Measurements from ENCODE around the gene PSRC1.
A peak's percentile ranks its signal among the peaks of the same experiment; 100 is the strongest.
"Not testable (repeated sequence)": the region's sequence is repeated elsewhere in the genome, so short reads cannot be mapped to it uniquely, and the experiment has no call there.

Gene PSRC1

DNA sequence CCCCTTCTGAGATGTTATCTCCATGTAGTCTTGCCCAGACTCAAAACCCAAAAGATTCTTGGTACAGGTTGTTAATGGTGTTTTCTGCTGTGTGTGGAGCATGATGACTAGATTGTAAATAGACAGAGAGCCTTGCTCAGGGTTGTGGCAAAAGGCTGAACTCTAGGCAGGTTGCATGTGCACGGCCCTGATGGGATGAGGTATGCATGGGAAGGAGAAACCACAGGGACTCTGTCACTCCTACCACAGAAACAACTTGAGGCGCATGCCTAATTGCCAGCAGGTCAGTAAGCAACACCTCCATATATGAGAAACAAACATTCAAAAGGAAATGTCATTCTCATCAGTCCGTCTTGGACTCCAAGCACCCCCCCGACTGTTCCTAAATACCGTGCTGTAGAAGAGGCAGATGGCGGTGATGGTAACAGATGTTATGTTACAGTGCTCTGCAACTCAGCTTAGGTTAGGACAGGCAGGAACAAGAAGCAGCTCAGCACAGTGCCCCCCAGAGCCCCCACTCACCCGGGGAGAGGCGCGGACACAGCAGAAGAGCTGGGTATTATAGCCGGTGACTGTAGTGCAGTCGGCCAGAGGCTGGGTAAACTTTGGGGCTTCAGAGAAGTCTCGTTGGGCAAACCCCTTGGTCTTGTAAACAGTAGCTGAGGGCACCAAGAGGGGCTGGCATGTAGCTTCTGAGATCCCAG, 12.9 kb upstream of the PSRC1 start:
- DNase-seq (ENCODE audit: low read depth) = no peak

DNA sequence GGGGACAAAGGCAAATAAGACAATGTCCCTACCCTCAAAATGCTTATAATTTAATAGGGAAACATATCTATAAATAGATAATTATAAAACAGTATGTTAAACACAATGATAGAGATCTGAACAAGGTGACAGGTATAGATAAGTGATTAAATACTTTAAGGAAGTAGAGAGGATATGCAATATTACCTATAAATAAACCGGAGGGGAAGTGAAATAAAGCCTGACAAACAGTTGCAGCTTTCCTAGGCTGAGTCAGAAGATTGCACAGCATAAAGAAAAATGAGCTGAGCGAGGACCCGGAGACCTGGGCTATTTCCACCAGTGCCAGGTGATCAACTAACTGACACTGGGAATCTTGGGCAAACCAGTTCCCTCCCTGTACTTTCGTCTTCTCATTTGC, 11.5 kb upstream of the PSRC1 start:
- no peak for DNase-seq (ENCODE audit: low read depth)

DNA sequence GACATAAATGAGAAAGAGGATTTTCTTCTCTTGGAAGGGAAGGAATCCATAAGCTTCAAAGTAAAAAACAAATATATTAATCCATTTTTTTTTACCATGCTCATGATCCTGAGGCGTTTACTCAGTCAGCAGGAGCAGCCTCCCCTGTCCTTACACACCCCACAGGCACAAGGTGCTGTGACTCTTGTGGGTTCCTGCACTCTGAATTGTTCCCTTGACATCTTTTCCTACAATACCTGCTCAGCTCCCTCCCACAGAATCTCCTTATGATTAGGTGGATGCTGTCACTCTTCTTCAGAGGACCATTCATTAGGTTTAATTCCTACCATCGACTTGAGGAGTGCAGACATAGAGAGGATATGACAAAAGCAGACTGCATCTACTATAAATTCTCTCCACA, 10.1 kb upstream of the PSRC1 start:
- DNase-seq (ENCODE audit: low read depth) = no peak

DNA sequence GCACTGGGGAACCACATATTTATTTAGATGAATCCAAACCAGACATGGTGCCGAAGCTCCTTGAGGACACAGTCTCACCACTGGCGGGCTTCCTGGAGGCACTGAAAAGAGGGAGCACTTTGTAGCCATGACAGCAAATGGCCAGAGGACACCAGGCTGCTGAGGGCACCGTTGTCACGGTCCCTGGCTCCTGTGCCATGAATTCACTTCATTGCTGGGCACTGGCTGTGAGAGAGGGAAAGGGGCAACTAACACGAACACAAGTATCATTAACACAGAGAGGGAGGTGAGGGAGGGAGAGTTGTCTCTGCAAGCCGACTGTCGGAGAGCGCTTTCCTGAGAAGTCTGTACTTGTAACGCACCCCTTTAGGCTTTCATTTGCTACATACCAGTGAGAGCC, 9.4 kb upstream of the PSRC1 start:
- DNase-seq (ENCODE audit: low read depth) = no peak

DNA sequence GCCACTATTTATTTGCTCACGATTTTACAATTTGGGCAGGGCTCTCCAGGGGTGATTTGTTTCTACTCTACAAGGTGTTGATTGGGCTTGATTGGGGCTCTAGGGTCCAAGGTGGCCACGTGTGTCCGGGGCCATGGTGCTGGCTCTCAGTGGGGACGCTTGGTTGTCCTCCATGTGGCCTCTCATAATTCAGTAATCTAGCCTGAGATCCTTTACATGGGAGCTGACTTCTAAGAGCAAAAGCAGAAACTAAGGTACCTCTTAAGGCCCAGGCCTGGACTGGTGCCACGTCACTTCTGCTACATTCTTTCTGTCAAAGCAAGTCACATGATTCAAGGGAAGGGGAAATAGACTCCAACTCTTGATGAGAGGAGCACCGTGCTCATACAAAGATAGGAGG, 8.1 kb upstream of the PSRC1 start:
- DNase-seq (ENCODE audit: low read depth) = no peak

DNA sequence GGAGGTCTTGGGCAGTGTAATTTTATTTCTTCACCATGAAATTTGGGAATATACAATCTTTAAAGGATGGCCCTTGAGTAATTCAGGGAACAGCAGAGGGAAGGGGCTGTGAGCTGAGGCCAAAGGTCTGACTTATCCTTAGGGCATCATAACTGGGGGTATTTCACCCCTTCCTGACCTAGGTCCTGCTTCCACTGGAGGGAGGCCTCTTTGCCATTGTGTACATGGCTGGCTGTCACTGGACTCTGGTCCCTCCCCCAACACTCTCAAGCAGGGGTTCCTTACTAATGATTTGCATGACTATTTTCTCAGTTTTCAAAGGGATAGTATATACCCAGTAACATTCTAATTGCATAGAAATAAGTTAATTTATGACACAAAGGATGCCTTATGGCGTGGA, 7.2 kb upstream of the PSRC1 start:
- DNase-seq (ENCODE audit: low read depth) = no peak

DNA sequence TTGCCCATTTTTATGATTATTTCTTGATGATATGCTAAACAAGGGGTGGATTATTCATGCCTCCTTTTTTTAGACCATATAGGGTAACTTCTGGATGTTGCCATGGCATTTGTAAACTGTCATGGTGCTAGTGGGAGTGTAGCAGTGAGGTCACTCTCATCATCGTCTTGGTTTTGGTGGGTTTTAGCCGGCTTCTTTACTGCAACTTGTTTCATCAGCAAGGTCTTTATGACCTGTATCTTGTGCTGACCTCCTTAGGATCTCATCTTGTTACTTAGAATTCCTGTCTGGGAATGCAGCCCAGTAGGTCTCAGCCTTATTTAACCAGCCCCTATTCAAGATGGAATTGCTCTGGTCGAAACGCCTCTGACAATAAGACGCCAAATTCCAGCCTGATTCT, 3.8 kb upstream of the PSRC1 start:
- not testable (repeated sequence) for DNase-seq (ENCODE audit: low read depth)

DNA sequence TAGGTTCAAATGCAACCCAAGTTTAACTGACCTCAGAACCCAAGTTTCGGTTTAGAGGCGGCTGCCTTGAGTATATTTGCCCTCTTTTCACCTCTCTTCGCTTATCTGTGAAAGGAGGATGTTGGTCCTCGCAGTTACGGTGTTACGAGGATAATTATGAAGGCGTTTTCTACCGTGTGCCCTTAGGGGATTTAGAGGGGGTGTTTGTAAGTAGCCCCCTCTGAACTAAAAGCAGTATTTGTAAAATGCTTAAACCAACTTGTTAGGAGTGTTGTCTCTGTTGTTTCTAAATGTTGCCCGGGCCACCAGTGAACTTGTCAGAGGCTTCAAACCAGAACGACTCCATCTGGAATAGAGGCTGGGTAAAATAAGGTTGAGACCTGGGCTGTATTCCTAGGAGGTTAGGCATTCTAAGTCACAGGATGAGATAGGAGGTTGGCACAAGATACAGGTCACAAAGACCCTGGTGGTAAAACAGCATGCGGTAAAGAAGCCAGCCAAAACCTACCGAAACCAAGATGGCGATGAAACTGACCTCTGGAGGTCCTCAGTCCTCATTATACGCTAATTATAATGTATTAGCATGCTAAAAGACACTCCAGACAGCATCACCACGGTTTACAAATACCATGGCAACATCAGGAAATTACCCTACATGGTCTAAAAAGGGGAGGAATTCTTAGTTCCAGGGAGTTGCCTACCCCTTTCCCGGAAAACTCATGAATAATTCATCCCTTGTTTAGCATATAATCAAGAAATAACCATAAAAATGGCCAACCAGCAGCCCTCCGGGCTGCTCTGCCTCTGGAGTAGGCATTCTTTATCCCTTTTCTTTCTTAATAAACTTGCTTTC, 1.0 kb upstream of the PSRC1 start:
- no peak for DNase-seq (ENCODE audit: low read depth)

DNA sequence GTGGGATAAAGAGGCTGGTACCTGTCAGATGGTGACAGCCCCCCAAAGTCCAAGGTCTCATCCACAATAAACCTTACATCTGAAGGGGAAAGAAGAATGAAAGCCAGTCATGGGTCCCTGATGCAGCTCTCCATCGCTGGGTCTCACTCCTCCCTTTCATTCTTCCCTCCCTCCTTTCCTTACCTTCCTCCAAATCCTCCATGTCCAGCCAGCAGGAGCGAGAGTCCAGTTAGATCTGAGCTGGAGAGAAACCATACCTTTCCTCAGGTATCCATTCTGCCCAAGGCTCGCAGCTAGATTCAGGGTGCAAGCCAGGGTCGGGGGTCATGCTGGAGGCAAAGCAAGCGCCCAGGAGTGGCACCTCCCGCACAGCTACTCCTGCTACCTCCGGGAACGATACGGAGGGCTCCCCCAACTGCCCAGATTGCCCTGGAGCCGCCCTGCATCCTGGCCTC, 421 bp downstream of the PSRC1 start:
- DNase-seq (ENCODE audit: low read depth) = no peak

DNA sequence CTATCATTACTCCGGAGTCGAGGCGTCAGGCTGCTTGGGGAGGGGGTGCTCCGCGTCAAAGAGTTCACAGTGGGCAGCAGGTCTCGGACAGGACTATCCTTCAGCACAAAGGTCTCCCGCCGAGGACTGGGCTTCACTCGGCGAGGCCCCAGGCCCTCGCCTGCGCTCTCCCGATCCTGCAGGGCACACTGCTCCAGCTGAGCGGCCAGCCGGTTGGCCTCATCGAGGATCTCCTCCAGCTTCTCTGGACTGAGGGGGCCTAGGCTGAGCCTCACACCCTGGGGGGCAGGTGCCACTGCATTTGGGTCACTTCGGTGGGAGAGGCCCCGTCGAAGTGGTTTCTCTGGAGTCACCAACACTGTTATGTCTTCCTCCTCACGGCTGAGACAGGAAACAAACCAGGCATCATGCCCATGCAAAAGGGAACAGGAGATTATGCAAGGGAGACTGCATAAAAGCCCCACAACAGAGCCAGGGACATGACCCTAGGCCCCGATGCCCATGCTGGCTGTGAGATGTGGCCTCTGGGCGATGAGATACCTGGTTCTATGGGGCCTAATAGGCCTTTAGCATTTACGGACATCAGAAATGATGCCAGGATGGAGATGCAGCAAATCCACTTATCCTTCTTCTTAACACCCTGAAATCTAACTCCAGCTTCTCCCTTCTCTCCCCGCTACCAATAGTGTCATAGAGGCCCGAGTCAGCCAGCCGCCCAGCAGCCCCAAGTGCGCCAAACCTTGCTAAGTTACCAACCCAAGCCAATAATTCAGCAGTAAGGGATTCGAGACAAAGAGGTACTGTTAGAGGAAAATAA, 1.1 kb downstream of the PSRC1 start:
- DNase-seq (ENCODE audit: low read depth) = no peak

DNA sequence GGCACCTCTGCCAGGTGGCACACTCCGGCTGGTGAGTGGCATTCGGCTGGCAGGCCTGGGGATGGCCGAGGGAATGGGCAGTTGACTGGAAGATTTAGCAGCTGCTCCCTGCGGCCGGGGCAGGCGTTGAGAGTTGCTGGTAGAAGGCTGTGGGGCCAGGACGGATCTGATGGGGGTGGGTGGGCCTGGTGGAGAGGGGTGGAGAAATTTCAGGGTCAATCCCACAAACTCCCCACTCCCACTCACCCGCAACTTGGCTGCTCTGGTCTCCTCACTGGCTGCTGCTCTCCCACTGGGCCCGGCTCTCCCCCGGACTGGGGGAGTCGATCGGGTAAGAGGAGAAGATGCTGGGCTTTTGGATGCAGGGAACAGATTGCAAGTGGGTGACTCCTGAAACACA, 2.1 kb downstream of the PSRC1 start:
- DNase-seq (ENCODE audit: low read depth) = no peak

DNA sequence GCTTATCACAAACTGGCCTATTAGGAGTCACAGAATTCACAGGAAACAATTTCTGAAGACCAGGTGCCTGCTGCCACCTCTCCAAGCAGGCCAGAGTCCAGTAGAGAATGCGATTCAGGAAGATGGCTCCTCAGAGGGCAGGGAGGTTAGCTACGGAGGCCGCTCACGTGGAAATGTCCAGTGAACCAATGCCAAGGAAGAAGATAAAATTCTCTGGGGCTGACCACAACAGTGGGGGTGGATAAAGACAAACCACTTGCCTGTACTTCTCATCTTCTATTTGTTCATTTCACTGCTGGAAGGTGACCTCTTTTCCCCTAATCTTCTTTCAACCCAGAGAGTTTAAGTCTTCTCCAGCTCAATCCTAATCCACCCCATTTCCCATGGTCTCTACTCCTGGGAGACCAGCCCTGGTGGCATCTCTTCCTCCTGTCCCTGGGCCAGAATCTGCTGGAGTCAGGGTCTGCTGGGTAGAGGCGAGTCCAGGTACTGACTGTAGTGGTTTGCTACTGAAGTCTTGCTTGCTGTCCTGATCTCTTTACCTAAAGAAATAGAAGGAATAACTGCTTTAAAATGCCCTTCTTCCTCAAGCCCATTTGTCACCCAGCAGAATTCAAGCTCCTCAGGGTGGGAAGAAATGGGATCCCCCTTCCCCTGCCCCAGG, 3.2 kb downstream of the PSRC1 start:
- no peak for DNase-seq (ENCODE audit: low read depth)

DNA sequence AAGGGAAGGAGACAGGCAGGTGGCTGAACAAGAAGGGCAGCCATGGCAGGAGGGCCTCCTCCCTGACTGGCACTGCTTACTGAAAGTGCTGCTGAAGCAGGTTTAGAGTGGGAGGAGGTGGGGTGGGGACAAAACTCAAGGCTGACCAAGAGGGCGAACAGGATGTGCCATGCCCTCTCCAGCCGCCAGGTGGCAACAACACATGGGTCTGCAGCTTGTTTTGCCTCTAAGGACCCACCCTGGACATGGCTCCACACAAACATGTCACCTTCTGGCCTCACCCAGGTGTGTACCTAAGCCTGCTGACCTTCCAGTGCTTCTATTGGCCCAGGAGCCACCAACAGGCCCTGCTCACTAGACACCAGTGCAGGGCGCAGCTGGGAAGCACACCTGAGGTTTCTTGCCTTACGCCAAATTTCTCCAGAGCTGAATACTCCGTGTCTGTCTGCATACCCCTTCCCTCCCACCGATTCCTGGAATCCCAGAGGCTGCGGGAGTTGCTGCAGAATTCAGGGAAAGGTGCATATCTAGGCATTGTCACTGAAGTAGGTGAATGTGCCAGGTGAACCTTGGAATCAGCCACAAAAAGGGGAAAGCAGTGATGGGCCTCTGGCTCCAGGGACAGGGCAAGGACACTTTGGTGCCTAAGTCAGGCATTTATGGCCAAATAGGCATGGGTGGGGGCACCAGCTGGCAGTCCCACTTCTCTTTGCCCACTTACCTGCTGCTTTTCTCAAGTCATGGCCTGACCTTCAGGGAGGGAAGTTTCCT, 5.3 kb downstream of the PSRC1 start:
- peak; percentile 27 for DNase-seq (ENCODE audit: low read depth)

DNA sequence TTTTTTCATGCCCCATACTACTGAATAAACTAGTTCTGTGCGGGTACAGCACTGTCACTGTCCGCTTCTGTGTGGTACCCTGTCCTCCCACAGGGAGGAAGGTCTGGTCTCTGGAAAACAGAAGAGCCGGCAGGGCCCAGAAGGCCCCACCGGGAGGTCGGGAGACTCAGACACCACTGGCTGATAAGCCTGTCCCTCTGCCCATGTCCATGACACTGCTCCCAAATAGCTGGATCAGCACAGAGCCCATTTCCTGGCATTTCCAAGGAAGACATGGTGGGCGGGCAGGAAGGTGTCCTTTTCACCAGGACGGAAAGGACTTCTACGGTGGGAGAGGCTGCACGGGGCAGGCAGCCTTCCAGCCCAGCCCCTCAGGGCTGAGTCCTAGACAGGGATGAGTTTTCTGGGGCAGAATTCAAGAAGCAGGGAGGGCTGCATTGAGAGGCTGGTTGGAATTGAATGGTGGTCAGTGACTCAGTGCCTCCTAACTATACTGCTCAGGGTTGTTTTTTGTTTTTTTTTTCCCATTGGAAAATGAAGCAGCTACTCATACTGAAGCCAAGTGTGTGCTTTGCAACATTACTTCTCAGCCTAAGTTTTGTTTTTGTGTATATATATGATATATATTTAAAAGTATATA, 7.1 kb downstream of the PSRC1 start:
- no peak for DNase-seq (ENCODE audit: low read depth)

DNA sequence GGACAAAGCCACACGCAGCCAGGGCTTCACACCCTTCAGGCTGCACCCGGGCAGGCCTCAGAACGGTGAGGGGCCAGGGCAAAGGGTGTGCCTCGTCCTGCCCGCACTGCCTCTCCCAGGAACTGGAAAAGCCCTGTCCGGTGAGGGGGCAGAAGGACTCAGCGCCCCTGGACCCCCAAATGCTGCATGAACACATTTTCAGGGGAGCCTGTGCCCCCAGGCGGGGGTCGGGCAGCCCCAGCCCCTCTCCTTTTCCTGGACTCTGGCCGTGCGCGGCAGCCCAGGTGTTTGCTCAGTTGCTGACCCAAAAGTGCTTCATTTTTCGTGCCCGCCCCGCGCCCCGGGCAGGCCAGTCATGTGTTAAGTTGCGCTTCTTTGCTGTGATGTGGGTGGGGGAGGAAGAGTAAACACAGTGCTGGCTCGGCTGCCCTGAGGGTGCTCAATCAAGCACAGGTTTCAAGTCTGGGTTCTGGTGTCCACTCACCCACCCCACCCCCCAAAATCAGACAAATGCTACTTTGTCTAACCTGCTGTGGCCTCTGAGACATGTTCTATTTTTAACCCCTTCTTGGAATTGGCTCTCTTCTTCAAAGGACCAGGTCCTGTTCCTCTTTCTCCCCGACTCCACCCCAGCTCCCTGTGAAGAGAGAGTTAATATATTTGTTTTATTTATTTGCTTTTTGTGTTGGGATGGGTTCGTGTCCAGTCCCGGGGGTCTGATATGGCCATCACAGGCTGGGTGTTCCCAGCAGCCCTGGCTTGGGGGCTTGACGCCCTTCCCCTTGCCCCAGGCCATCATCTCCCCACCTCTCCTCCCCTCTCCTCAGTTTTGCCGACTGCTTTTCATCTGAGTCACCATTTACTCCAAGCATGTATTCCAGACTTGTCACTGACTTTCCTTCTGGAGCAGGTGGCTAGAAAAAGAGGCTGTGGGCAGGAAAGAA, 8.1 kb downstream of the PSRC1 start:
- no peak for DNase-seq (ENCODE audit: low read depth)

DNA sequence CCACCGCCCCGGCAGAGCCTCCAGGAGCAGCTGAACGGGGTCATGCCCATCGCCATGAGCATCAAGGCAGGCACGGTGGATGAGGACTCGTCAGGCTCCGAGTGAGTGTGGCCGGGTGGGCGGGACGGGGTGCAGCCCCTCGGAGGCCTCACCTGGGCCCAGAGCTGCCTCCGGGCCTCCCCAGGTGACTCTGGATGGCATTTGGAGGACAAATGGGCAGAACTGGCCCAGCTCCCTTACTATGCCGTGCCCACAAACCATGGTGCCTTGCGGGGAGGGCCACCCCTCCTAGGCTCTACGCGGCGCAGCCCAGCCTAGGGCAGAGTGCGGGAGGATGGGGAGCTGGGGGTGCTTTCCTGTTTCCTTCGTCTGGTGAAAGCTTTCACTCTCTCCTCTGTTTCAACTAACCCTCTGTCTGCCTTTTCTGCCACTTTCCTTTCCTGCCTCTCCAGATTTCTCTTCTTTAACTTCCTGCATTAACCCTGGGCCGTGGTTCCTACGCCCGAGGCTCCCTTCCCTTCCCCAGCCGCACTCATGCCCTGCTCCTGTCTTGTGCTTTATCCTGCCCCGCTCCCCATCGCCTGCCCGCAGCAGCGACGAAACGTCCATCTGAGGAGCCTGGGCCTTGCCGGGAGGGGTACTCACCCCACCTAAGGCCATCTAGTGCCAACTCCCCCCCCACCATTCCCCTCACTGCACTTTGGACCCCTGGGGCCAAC, 9.2 kb downstream of the PSRC1 start:
- DNase-seq (ENCODE audit: low read depth) = no peak

DNA sequence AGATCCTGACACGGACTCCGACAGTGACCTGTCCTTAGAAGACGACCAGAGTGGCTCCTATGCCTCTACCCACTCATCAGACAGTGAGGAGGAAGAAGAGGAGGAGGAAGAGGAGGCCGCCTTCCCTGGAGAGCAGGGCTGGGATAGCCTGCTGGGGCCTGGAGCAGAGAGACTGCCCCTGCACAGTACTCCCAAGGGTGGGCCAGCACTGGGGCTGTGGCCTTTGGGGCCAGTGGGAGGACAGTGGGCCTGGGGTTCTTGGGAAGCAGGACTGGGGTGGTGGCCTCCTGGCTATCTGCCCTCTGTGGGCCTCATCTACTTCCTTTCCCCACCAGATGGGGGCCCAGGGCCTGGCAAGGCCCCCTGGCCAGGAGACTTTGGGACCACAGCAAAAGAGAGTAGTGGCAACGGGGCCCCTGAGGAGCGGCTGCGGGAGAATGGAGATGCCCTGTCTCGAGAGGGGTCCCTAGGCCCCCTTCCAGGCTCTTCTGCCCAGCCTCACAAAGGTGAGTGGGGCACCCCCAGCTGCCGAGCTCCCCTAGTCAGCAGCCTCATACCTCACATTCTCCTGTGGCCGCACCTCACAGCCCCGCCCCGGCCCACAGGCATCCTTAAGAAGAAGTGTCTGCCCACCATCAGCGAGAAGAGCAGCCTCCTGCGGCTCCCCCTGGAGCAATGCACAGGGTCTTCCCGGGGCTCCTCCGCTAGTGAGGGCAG, 10.0 kb downstream of the PSRC1 start:
- no peak for DNase-seq (ENCODE audit: low read depth)

DNA sequence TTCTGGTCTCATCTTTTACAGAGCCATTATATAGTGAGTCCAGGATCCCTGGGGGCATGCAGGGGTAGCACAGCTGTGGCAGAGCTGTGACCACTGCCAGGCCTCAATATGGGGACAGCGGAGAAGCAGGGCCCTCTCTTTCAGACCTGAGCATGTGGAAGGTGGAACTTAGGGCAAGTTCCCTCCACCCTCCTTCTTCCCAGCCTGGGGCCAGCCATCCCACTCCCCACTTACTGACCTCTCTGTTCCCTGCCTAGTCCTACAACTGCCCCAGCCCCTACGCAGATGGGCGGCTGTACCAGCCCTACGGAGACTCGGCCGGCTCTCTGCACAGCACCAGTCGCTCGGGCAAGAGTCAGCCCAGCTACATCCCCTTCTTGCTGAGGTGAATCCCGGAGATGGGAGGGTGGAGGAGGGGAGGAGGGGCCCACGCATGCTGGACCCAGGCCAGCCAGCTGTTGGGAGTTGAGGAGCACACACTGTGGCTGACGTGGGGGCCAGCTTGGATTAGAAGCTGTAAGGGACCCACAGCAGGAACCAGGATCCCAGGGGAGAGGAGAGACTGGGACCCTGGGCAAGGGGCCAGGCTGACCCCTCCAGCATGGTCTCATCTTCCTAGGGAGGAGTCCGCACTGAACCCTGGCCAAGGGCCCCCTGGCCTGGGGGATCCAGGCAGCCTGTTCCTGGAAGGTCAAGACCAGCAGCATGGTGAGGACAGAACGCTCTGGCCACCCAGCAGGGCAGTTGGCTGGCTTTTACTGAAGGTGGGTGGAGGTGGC, 10.7 kb downstream of the PSRC1 start:
- DNase-seq (ENCODE audit: low read depth) = no peak
